Stomach (tissue), 9 donors: ENCODE measurements around the gene FES. TPM values are rescaled to one million over a fixed set of nuclear protein-coding genes. Genes with fewer than 3 reads are reported as not detected.
A peak's percentile ranks its signal among the peaks of the same experiment; 100 is the strongest.

Experiments used
- DNase-seq, 2 donors: peaks; one replicate each; pipeline versions ENCODE4 v3.0.0 to v3.0.0-alpha.2; 2013 to 2019
- H3K27ac ChIP-seq, 5 donors: fragments of 200-600 bp in 4 of 5; sonication (generic) in 4 of 5; one replicate each; pipeline ENCODE4 v1.5.1; 2013 to 2019; ENCODE audit warnings: mild to moderate bottlenecking in 1 of 5, moderate library complexity in 1 of 5
- H3K27me3 ChIP-seq, 3 donors: fragments of 200-600 bp; sonication (generic); one replicate each; pipeline ENCODE4 v1.5.1; 2017 to 2019; ENCODE audit warnings: mixed run types in 1 of 3
- H3K36me3 ChIP-seq, 4 donors: fragments of 200-600 bp; sonication (generic); 1 replicate in 3 of 4; 2 replicates in 1 of 4; pipeline ENCODE4 v1.5.1; 2016 to 2019
- H3K4me1 ChIP-seq, 4 donors: fragments of 200-600 bp; sonication (generic); one replicate each; pipeline ENCODE4 v1.5.1; 2016 to 2019
- H3K4me3 ChIP-seq, 4 donors: fragments of 200-600 bp; sonication (generic) in 3 of 4; one replicate each; pipeline ENCODE4 v1.5.1; 2016 to 2019; ENCODE audit warnings: mild to moderate bottlenecking in 1 of 4
- H3K9me3 ChIP-seq, 4 donors: fragments of 200-600 bp; sonication (generic); one replicate each; pipeline ENCODE4 v1.5.1; 2016 to 2019
- EP300 ChIP-seq: sonication (generic); formaldehyde crosslinking; IDR thresholded peaks from one replicate; pipeline ENCODE4 v1.6.1; 2017; ENCODE audit warnings: antibody characterized with exemption
- POLR2A ChIP-seq, 4 donors: fragments of 450-650 bp; IDR thresholded peaks; one replicate each; pipeline ENCODE4 v1.6.1; 2016; ENCODE audit warnings: antibody characterized with exemption in 4 of 4, control low read depth in 2 of 4, mild to moderate bottlenecking in 1 of 4, moderate library complexity in 1 of 4
- POLR2AphosphoS5 ChIP-seq, 3 donors: sonication (generic); formaldehyde crosslinking; IDR thresholded peaks; one replicate each; pipeline ENCODE4 v1.6.1; 2016; ENCODE audit warnings: antibody characterized with exemption in 3 of 3
- whole genome bisulfite sequencing, 5 donors: extraction: QIAGEN DNeasy Blood & Tissue Kit in 3 of 5; methylation state at CpG; one replicate each; pipeline versions ENCODE4 v1.1.5 to v1.1.7; 2013 to 2018; 5-methylcytosine and 5-hydroxymethylcytosine counted together
- intact Hi-C: fragments of 100-400 bp; cut with DNase I; formaldehyde crosslinking; loops from one replicate; pipeline ENCODE4 v1.15.1; 2023; ENCODE audit warnings: low total_unique reads
- polyA plus RNA-seq, 3 donors: library from polyadenylated mRNA; stranded (reverse); fragments of 200-250 nt; gene quantifications; one replicate each; pipeline ENCODE4 v1.2.3, GENCODE V29; 2013
- total RNA-seq, 5 donors: library from RNA; depleted of rRNA; stranded (reverse); fragments of >200 nt; gene quantifications; one replicate each; pipeline versions ENCODE4 v1.1.0 to v1.2.3, GENCODE V29; 2014 to 2016
- TF ChIP-seq, protein P1 (sequence below), 7 experiments: fragments of 450-650 bp in 4 of 7; fragments of 200-600 bp in 3 of 7; sonication (generic) in 3 of 7; IDR thresholded peaks; one replicate each; pipeline ENCODE4 v1.5.1; 2016 to 2019; ENCODE audit warnings: antibody characterized with exemption in 7 of 7, control low read depth in 2 of 7, mild to moderate bottlenecking in 1 of 7
- donor health status: healthy with polysubstance abuse.
- donor health status: Bipolar disorder and iron deficiency.
- donor health status: healthy.

Gene FES
- total and polyA plus RNA-seq, 8 donors = 8.0 to 49.1 (median 19.2) TPM

DNA sequence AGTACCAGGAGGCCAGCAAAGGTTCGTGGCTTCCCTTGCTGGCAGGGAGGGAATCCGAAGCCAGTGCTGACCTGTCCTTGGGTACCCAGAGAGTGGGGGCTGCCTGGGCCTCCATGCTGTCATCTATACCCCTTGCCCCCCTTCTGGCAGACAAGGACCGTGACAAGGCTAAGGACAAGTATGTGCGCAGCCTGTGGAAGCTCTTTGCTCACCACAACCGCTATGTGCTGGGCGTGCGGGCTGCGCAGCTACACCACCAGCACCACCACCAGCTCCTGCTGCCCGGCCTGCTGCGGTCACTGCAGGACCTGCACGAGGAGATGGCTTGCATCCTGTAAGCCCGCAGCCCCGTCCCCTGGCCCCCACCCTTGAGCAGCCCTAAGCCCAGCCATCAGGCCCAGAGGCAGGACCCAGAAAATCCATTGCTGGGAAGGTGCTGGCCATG lies 2.8 kb downstream of the FES start:
- Histone ChIP-seq H3K9me3 (no peaks in the 10 kb centered on the region), H3K36me3 (peaks cover 28 to 60% (median 45%) of the 10 kb centered on the region in 4 donors), H3K27me3 (no peaks in the 10 kb centered on the region), H3K4me3 (no peak overlapping the region), H3K27ac (peak overlapping the region in 1 of 5 donors; percentile 92), H3K4me1 (peaks cover 29 to 49% (median 43%) of the 10 kb centered on the region in 4 donors)
- TF ChIP-seq POLR2AphosphoS5 (IDR thresholded peaks at IDR 0.05) (no peak), POLR2A (IDR thresholded peaks at IDR 0.05) (no peak), EP300 (no peak)
- TF ChIP-seq, protein P1, sequence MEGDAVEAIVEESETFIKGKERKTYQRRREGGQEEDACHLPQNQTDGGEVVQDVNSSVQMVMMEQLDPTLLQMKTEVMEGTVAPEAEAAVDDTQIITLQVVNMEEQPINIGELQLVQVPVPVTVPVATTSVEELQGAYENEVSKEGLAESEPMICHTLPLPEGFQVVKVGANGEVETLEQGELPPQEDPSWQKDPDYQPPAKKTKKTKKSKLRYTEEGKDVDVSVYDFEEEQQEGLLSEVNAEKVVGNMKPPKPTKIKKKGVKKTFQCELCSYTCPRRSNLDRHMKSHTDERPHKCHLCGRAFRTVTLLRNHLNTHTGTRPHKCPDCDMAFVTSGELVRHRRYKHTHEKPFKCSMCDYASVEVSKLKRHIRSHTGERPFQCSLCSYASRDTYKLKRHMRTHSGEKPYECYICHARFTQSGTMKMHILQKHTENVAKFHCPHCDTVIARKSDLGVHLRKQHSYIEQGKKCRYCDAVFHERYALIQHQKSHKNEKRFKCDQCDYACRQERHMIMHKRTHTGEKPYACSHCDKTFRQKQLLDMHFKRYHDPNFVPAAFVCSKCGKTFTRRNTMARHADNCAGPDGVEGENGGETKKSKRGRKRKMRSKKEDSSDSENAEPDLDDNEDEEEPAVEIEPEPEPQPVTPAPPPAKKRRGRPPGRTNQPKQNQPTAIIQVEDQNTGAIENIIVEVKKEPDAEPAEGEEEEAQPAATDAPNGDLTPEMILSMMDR (IDR thresholded peaks at IDR 0.05) = no peak
- intact Hi-C loops = loop anchor here (5.0 kb wide), 1 partner anchor 235 kb away; no protein-coding TSS in a partner anchor
- WGBS, 5 donors = 79 to 94% (median 92%) methylated on average over 4 to 13 of the region's 13 CpGs
- DNase-seq = no peak

GRCh38 chr15:90889313-90889730 lies 5.0 kb downstream of the FES start:
- no peak overlapping the region for H3K27ac ChIP-seq
- WGBS, 5 donors = 62 to 80% (median 78%) methylated on average over 9 to 18 of the region's 18 CpGs
- no peak for DNase-seq
- intact Hi-C loops = loop anchor here (5.0 kb wide), 1 partner anchor 237 kb away; no protein-coding TSS in a partner anchor
- H3K4me3 ChIP-seq = no peak overlapping the region
- no peaks in the 10 kb centered on the region for H3K27me3 ChIP-seq
- peaks cover 46 to 74% (median 62%) of the 10 kb centered on the region in 4 donors for H3K36me3 ChIP-seq
- no peaks in the 10 kb centered on the region for H3K9me3 ChIP-seq
- peaks cover 14 to 27% (median 27%) of the 10 kb centered on the region in 4 donors for H3K4me1 ChIP-seq
- TF ChIP-seq POLR2A (IDR thresholded peaks at IDR 0.05) = no peak
- no peak for TF ChIP-seq EP300
- no peak for TF ChIP-seq POLR2AphosphoS5 (IDR thresholded peaks at IDR 0.05)
- TF ChIP-seq, protein P1 (IDR thresholded peaks at IDR 0.05) = no peak

GRCh38 chr15:90889736-90890456 lies 5.6 kb downstream of the FES start:
- 84 to 90% (median 88%) methylated on average over 23 to 31 of the region's 31 CpGs for WGBS, 5 donors
- intact Hi-C loops = loop anchor here (5.0 kb wide), 1 partner anchor 238 kb away; no protein-coding TSS in a partner anchor
- no peaks in the 10 kb centered on the region for H3K9me3 ChIP-seq
- no peak overlapping the region for H3K4me3 ChIP-seq
- peaks cover 10 to 22% (median 21%) of the 10 kb centered on the region in 4 donors for H3K4me1 ChIP-seq
- peaks cover 47 to 79% (median 68%) of the 10 kb centered on the region in 4 donors for H3K36me3 ChIP-seq
- TF ChIP-seq EP300 (no peak), POLR2A (IDR thresholded peaks at IDR 0.05) (no peak), POLR2AphosphoS5 (IDR thresholded peaks at IDR 0.05) (no peak)
- TF ChIP-seq, protein P1 (IDR thresholded peaks at IDR 0.05) = no peak
- no peaks in the 10 kb centered on the region for H3K27me3 ChIP-seq
- no peak for DNase-seq
- no peak overlapping the region for H3K27ac ChIP-seq

- no peak for DNase-seq
- intact Hi-C loops = no loop called here
- no peaks in the 10 kb centered on the region for H3K27me3 ChIP-seq
- no peak overlapping the region for H3K4me3 ChIP-seq
- TF ChIP-seq, protein P1 (IDR thresholded peaks at IDR 0.05) = no peak
- TF ChIP-seq EP300 (no peak), POLR2A (IDR thresholded peaks at IDR 0.05) (no peak), POLR2AphosphoS5 (IDR thresholded peaks at IDR 0.05) (no peak)
- H3K4me1 ChIP-seq = peaks cover under 1 to 12% (median 12%) of the 10 kb centered on the region in 4 donors
- H3K27ac ChIP-seq = no peak overlapping the region
- peaks cover 57 to 89% (median 77%) of the 10 kb centered on the region in 4 donors for H3K36me3 ChIP-seq
- WGBS, 5 donors = 84 to 91% (median 89%) methylated on average over 4 to 12 of the region's 12 CpGs
- H3K9me3 ChIP-seq = no peaks in the 10 kb centered on the region
Observed at GRCh38 chr15:90890839-90891238, 6.5 kb downstream of the FES start.
